HepG2 (cell line): ENCODE results near the gene INTS1. TPM values are rescaled to one million over a fixed set of nuclear protein-coding genes. Genes with fewer than 3 reads are reported as not detected.

Experiments
- CBX2 ChIP-seq, 2 experiments: fragments of 200-600 bp in 1 of 2; sonication (generic); formaldehyde crosslinking in 1 of 2; IDR thresholded peaks; 2 replicates each; pipeline versions ENCODE4 v1.7.0 to v1.8.1; 2018 to 2022; ENCODE audit warnings: low read depth in 2 of 2, low read length in 1 of 2, mild to moderate bottlenecking in 1 of 2, missing genetic modification reagents in 1 of 2
- CBX5 ChIP-seq: sonication (generic); formaldehyde crosslinking; IDR thresholded peaks from 2 replicates; pipeline ENCODE4 v1.4.0; 2020; ENCODE audit warnings: missing genetic modification reagents, borderline replicate concordance
- FOSL2 ChIP-seq: sonication (generic); formaldehyde crosslinking; IDR thresholded peaks from 2 replicates; pipeline ENCODE4 v1.4.0; 2020; ENCODE audit warnings: missing genetic modification reagents
- FOXP1 ChIP-seq, 2 experiments: fragments of 450-650 bp in 1 of 2; IDR thresholded peaks; 2 replicates each; pipeline ENCODE4 v1.6.1; 2017 to 2018; ENCODE audit warnings: antibody characterized with exemption in 1 of 2
- HMGA1 ChIP-seq: sonication (generic); formaldehyde crosslinking; conservative IDR thresholded peaks from 2 replicates; pipeline ENCODE4 v1.4.0; 2020; ENCODE audit warnings: missing genetic modification reagents
- HNF4A ChIP-seq: sonication (generic); formaldehyde crosslinking; IDR thresholded peaks from 2 replicates; pipeline ENCODE4 v1.4.0; 2020; ENCODE audit warnings: missing genetic modification reagents
- KDM4B ChIP-seq: sonication (generic); formaldehyde crosslinking; IDR thresholded peaks from 2 replicates; pipeline ENCODE4 v1.4.0; 2020; ENCODE audit warnings: missing genetic modification reagents
- NBN ChIP-seq: fragments of 450-650 bp; conservative IDR thresholded peaks from 2 replicates; pipeline ENCODE4 v1.6.1; 2017
- NFE2L2 ChIP-seq: fragments of 150-350 bp; IDR thresholded peaks from 2 replicates; pipeline ENCODE4 v1.6.1; 2014; ENCODE audit warnings: low read length
- PHF21A ChIP-seq: sonication (generic); formaldehyde crosslinking; IDR thresholded peaks from 2 replicates; pipeline ENCODE4 v1.5.0; 2020; ENCODE audit warnings: mild to moderate bottlenecking, missing genetic modification reagents
- PHF5A ChIP-seq: IDR thresholded peaks from one replicate; pipeline ENCODE4 v1.6.1; 2018; ENCODE audit warnings: low read depth, missing genetic modification reagents; ENCODE audit not compliant: unreplicated experiment
- PPARG ChIP-seq: conservative IDR thresholded peaks from 2 replicates; pipeline ENCODE4 v1.6.1; 2016; ENCODE audit warnings: missing biosample characterization, missing genetic modification reagents
- TRIM24 ChIP-seq: sonication (generic); formaldehyde crosslinking; IDR thresholded peaks from 2 replicates; pipeline ENCODE4 v1.8.0; 2022; ENCODE audit warnings: mild to moderate bottlenecking, missing genetic modification reagents
- ZNF563 ChIP-seq: sonication (generic); formaldehyde crosslinking; IDR thresholded peaks from 2 replicates; pipeline ENCODE4 v1.8.0; 2022; ENCODE audit warnings: mild to moderate bottlenecking, moderate library complexity, missing genetic modification reagents
- ZNF589 ChIP-seq: sonication (generic); formaldehyde crosslinking; conservative IDR thresholded peaks from 2 replicates; pipeline ENCODE4 v1.8.0; 2022; ENCODE audit warnings: mild to moderate bottlenecking, moderate library complexity, missing genetic modification reagents
- ZNF607 ChIP-seq: sonication (generic); formaldehyde crosslinking; IDR thresholded peaks from 2 replicates; pipeline ENCODE4 v1.5.1; 2020; ENCODE audit warnings: missing genetic modification reagents, mild to moderate bottlenecking, borderline replicate concordance
- ZNF709 ChIP-seq: sonication (generic); formaldehyde crosslinking; IDR thresholded peaks from 2 replicates; pipeline ENCODE4 v1.5.0; 2020; ENCODE audit warnings: mild to moderate bottlenecking, missing genetic modification reagents
- polyA plus RNA-seq, 8 experiments: library from polyadenylated mRNA; depleted of rRNA in 3 of 8; stranded (reverse) in 7 of 8; unstranded in 1 of 8; fragments of >200 nt; fragmentation: Illumina TruSeq in 4 of 8; extraction: Trizol in 4 of 8; gene quantifications; 2 replicates each; pipeline versions ENCODE4 v1.2.1 to v1.2.3, GENCODE V29; 2011 to 2016; ENCODE audit warnings: low read depth in 4 of 8, missing spikeins in 1 of 8, mixed read lengths in 1 of 8; ENCODE audit not compliant: insufficient read depth in 1 of 8
- total RNA-seq, 5 experiments: library from RNA; depleted of rRNA; stranded (reverse); fragments of >200 nt; fragmentation: Illumina TruSeq; extraction: Trizol; gene quantifications; 2 replicates each; pipeline ENCODE4 v1.2.3, GENCODE V29; 2016; ENCODE audit warnings: low read depth in 1 of 5
- TF ChIP-seq, protein P1 (sequence below): sonication (generic); formaldehyde crosslinking; IDR thresholded peaks from 2 replicates; pipeline ENCODE4 v1.5.1; 2020; ENCODE audit warnings: missing genetic modification reagents, mild to moderate bottlenecking, borderline replicate concordance
- TF ChIP-seq, protein P2 (sequence below): sonication (generic); formaldehyde crosslinking; IDR thresholded peaks from 2 replicates; pipeline ENCODE4 v1.5.0; 2020; ENCODE audit warnings: missing genetic modification reagents, mild to moderate bottlenecking, borderline replicate concordance
- TF ChIP-seq, protein P3 (sequence below): IDR thresholded peaks from 2 replicates; pipeline ENCODE4 v1.6.1; 2016; ENCODE audit warnings: missing genetic modification reagents, missing compliant biosample characterization
- TF ChIP-seq, protein P4 (sequence below): sonication (generic); formaldehyde crosslinking; conservative IDR thresholded peaks from 2 replicates; pipeline ENCODE4 v1.8.0; 2022; ENCODE audit warnings: mild to moderate bottlenecking, moderate library complexity, missing genetic modification reagents
- TF ChIP-seq, protein P5 (sequence below): sonication (generic); formaldehyde crosslinking; IDR thresholded peaks from 2 replicates; pipeline ENCODE4 v1.5.1; 2020; ENCODE audit warnings: missing genetic modification reagents, mild to moderate bottlenecking, borderline replicate concordance

The INTS1 gene
- total and polyA plus RNA-seq, 2 of the 13 experiments (the other 11 are each of a cell fraction or from before 2014, with no cell fraction given), result 13.7 to 29.0 TPM

DNA sequence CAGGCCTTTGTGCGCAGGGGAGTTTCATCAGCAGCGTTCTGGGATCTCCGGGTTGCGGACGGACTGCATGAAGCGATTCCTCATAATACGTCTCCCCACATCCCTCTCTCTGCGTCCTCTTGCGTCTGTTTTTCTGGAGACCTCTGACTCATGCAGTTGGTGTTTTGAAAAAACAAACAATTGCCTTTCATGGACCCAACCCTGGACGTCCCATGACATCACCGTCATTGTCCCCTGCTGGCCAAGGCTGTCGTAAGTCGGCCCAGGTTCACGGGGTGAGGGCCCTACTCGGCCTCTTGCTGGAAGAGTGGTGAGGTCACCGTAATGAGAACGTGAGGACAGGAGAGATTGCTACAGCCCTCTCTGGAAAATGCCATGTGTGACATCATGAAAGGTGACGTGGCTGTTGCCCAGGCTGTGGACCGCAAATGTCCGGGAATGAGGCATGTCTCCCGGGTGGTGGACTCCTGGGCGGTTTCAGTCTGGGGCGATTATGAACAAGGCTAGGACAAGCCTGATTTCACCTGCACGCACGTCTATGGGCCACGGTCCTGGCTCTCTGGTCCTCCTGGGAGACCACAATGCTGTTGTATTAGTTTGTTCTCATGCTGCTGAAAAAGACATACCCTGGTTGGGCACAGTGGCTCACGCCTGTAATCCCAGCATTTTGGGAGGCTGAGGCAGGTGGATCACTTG, 16.5 kb upstream of the INTS1 start (continued):
- TF ChIP-seq, protein P1, sequence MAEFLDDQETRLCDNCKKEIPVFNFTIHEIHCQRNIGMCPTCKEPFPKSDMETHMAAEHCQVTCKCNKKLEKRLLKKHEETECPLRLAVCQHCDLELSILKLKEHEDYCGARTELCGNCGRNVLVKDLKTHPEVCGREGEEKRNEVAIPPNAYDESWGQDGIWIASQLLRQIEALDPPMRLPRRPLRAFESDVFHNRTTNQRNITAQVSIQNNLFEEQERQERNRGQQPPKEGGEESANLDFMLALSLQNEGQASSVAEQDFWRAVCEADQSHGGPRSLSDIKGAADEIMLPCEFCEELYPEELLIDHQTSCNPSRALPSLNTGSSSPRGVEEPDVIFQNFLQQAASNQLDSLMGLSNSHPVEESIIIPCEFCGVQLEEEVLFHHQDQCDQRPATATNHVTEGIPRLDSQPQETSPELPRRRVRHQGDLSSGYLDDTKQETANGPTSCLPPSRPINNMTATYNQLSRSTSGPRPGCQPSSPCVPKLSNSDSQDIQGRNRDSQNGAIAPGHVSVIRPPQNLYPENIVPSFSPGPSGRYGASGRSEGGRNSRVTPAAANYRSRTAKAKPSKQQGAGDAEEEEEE, result no peak
- peak; percentile 24; the same call in 1 of the 2 replicates for TF ChIP-seq PPARG
- TF ChIP-seq ZNF563, result no peak
- TF ChIP-seq ZNF709, result peak; percentile 54; the same call in 1 of the 2 replicates
- TF ChIP-seq, protein P2, sequence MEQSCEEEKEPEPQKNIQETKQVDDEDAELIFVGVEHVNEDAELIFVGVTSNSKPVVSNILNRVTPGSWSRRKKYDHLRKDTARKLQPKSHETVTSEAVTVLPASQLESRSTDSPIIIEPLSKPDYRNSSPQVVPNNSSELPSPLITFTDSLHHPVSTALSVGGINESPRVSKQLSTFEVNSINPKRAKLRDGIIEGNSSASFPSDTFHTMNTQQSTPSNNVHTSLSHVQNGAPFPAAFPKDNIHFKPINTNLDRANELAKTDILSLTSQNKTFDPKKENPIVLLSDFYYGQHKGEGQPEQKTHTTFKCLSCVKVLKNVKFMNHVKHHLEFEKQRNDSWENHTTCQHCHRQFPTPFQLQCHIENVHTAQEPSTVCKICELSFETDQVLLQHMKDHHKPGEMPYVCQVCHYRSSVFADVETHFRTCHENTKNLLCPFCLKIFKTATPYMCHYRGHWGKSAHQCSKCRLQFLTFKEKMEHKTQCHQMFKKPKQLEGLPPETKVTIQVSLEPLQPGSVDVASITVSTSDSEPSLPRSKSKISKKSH, result no peak
- peak; percentile 71; the same call in 1 of the 2 replicates for TF ChIP-seq KDM4B
- TF ChIP-seq, protein P3, sequence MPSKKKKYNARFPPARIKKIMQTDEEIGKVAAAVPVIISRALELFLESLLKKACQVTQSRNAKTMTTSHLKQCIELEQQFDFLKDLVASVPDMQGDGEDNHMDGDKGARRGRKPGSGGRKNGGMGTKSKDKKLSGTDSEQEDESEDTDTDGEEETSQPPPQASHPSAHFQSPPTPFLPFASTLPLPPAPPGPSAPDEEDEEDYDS, result peak; percentile 57; the same call in 1 of the 2 replicates
- TF ChIP-seq CBX2 (IDR thresholded peaks at IDR 0.05; ENCODE audit: low read depth, low read length), result no peak
- TF ChIP-seq CBX2 (CRISPR knock-in tag; IDR thresholded peaks at IDR 0.05; ENCODE audit: low read depth), result peak; percentile 74; the same call in 1 of the 2 replicates
- peak; percentile 76; the same call in 1 of the 2 replicates for TF ChIP-seq ZNF589 (CRISPR knock-in tag)
- 0 out of 2 replicates have a peak, but pooled peaks have one; percentile 59 for TF ChIP-seq ZNF607 (CRISPR knock-in tag)
- TF ChIP-seq NBN, result no peak
- TF ChIP-seq CBX5 (CRISPR knock-in tag), result peak; percentile 21; the same call in 1 of the 2 replicates
- no peak; the same call in 1 of the 2 replicates for TF ChIP-seq FOXP1 (IDR thresholded peaks at IDR 0.05)
- peak; percentile 69; the same call in 1 of the 2 replicates for TF ChIP-seq FOXP1 (CRISPR knock-in tag; IDR thresholded peaks at IDR 0.05)
- TF ChIP-seq NFE2L2, result no peak
- TF ChIP-seq TRIM24 (CRISPR knock-in tag), result no peak
- peak; percentile 4; the same call in 1 of the 2 replicates for TF ChIP-seq HNF4A (CRISPR knock-in tag)
- no peak for TF ChIP-seq HMGA1 (CRISPR knock-in tag)
- TF ChIP-seq FOSL2 (CRISPR knock-in tag), result peak; percentile 98
- peak; percentile 81; the same call in 1 of the 2 replicates for TF ChIP-seq PHF21A (CRISPR knock-in tag)
- TF ChIP-seq, protein P4, sequence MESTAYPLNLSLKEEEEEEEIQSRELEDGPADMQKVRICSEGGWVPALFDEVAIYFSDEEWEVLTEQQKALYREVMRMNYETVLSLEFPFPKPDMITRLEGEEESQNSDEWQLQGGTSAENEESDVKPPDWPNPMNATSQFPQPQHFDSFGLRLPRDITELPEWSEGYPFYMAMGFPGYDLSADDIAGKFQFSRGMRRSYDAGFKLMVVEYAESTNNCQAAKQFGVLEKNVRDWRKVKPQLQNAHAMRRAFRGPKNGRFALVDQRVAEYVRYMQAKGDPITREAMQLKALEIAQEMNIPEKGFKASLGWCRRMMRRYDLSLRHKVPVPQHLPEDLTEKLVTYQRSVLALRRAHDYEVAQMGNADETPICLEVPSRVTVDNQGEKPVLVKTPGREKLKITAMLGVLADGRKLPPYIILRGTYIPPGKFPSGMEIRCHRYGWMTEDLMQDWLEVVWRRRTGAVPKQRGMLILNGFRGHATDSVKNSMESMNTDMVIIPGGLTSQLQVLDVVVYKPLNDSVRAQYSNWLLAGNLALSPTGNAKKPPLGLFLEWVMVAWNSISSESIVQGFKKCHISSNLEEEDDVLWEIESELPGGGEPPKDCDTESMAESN, result peak; percentile 63; the same call in 1 of the 2 replicates
- peak; percentile 86 for TF ChIP-seq PHF5A (CRISPR knock-in tag)
- TF ChIP-seq, protein P5, sequence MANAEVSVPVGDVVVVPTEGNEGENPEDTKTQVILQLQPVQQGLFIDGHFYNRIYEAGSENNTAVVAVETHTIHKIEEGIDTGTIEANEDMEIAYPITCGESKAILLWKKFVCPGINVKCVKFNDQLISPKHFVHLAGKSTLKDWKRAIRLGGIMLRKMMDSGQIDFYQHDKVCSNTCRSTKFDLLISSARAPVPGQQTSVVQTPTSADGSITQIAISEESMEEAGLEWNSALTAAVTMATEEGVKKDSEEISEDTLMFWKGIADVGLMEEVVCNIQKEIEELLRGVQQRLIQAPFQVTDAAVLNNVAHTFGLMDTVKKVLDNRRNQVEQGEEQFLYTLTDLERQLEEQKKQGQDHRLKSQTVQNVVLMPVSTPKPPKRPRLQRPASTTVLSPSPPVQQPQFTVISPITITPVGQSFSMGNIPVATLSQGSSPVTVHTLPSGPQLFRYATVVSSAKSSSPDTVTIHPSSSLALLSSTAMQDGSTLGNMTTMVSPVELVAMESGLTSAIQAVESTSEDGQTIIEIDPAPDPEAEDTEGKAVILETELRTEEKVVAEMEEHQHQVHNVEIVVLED (CRISPR knock-in tag), result peak; percentile 58; the same call in 1 of the 2 replicates
